Heart left ventricle (tissue), 16 donors: ENCODE measurements around the gene KRT38. TPM values are rescaled to one million over a fixed set of nuclear protein-coding genes. Genes with fewer than 3 reads are reported as not detected.
A peak's percentile ranks its signal among the peaks of the same experiment; 100 is the strongest.

ENCODE experiments used
- ATAC-seq, 4 donors: fragments of 200-7000 bp; cut with Tn5 transposase; one replicate each; pipeline ENCODE4 v1.9.1; 2020 to 2022; ENCODE audit warnings: moderate library complexity in 4 of 4, mild to moderate bottlenecking in 3 of 4, moderate number of reproducible peaks in 1 of 4
- DNase-seq, 5 donors: peaks; one replicate each; pipeline ENCODE4 v3.0.0-alpha.2; 2020
- H3K27ac ChIP-seq, 12 donors: fragments of 200-600 bp; sonication (generic) in 4 of 12; one replicate each; pipeline versions ENCODE4 v1.5.0 to v1.8.0; 2016 to 2022; ENCODE audit warnings: mild to moderate bottlenecking in 2 of 12
- H3K27me3 ChIP-seq, 9 donors: fragments of 200-600 bp; sonication (generic) in 2 of 9; one replicate each; pipeline versions ENCODE4 v1.5.1 to v1.8.0; 2016 to 2022; ENCODE audit warnings: mild to moderate bottlenecking in 3 of 9
- H3K36me3 ChIP-seq, 9 donors: fragments of 200-600 bp; sonication (generic) in 2 of 9; one replicate each; pipeline versions ENCODE4 v1.5.0 to v1.8.0; 2018 to 2022; ENCODE audit warnings: mild to moderate bottlenecking in 2 of 9
- H3K4me1 ChIP-seq, 12 donors: fragments of 200-600 bp; sonication (generic) in 4 of 12; one replicate each; pipeline versions ENCODE4 v1.5.0 to v1.8.0; 2016 to 2022; ENCODE audit warnings: mild to moderate bottlenecking in 3 of 12
- H3K4me3 ChIP-seq, 12 donors: fragments of 200-600 bp; sonication (generic) in 4 of 12; one replicate each; pipeline versions ENCODE4 v1.5.0 to v1.8.0; 2017 to 2022; ENCODE audit warnings: mild to moderate bottlenecking in 9 of 12, moderate library complexity in 4 of 12
- H3K9me3 ChIP-seq, 12 donors: fragments of 200-600 bp; sonication (generic) in 4 of 12; one replicate each; pipeline versions ENCODE4 v1.5.0 to v1.8.0; 2016 to 2022; ENCODE audit warnings: mild to moderate bottlenecking in 1 of 12
- CTCF ChIP-seq, 12 donors: fragments of 200-600 bp; sonication (generic) in 4 of 12; IDR thresholded peaks; one replicate each; pipeline versions ENCODE4 v1.5.0 to v1.8.0; 2018 to 2022; ENCODE audit warnings: antibody characterized with exemption in 12 of 12, mild to moderate bottlenecking in 5 of 12
- POLR2A ChIP-seq, 2 donors: fragments of 450-650 bp; IDR thresholded peaks; one replicate each; pipeline ENCODE4 v1.6.1; 2017; ENCODE audit warnings: antibody characterized with exemption in 2 of 2, mild to moderate bottlenecking in 2 of 2, moderate library complexity in 2 of 2
- WGBS, 4 donors: extraction: QIAGEN DNeasy Blood & Tissue Kit in 2 of 4; methylation state at CpG; one replicate each; pipeline versions ENCODE4 v1.1.5 to v1.1.7; 2013 to 2018; 5-methylcytosine and 5-hydroxymethylcytosine counted together
- intact Hi-C, 10 donors: fragments of 100-400 bp; cut with DNase I; formaldehyde crosslinking; loops; one replicate each; pipeline versions ENCODE4 v1.11.1 to v1.14.2; 2022
- polyA plus RNA-seq, 2 donors: library from polyadenylated mRNA; stranded (reverse); fragments of 200-250 nt; gene quantifications; one replicate each; pipeline ENCODE4 v1.2.3, GENCODE V29; 2013
- total RNA-seq, 9 donors: library from RNA; depleted of rRNA in 2 of 9; stranded (reverse); fragments of >200 nt in 2 of 9; fragmentation: NEBNext Ultra II Directional in 3 of 9; extraction: Animal tissue kit (Norgen Biotek cat#: 25700) in 3 of 9; gene quantifications; one replicate each; pipeline versions ENCODE4 v1.1.0 to v1.2.4, GENCODE V29; 2016 to 2023
- donor health status: ischemic (EF 13 %, LVEDD 7.1; RV severe dilation, severe dysfunction).
- donor health status: healthy with polysubstance abuse.
- donor health status: DM: no; HTN: yes; CAD: no.
- donor health status: DM: no; HTN: no; CAD: no.
- donor health status: ischemic (EF 25% LVEDD 6.9; RV normal size, moderate dysfunction).
- donor health status: ischemic (EF 25% LVEDD 5.7; RV mildly dilated, moderate dysfunction).
- donor health status: healthy.
- donor health status: DM: yes; HTN: yes; CAD: no.
- donor health status: ischemic (EF 35%, LVEDD 5.7; RV mildly dilated, moderate dysfunction).
- donor health status: nonischemic (EF 11% LVEDD 7.7; RV severe dilation, severe dysfunction).
- donor health status: DM: yes; HTN: yes; CAD: no.
- donor health status: PGD.
- donor health status: ischemic (EF 29% LVEDD 5.4; RV normal size, mild dysfunction).
- donor health status: nonischemic (EF 23%, LVEDD 6.1; RV moderate dilation, normal function).

Gene KRT38
- total and polyA plus RNA-seq, 11 donors = not detected

GRCh38 chr17:41394254-41394996 is 46.4 kb downstream of the KRT38 start:
- Histone ChIP-seq H3K4me1 (peaks cover 0 to 18% (median 4%) of the 10 kb centered on the region in 12 donors), H3K27me3 (peaks cover 0 to 8% (median 0%) of the 10 kb centered on the region in 9 donors), H3K27ac (no peak overlapping the region), H3K36me3 (no peaks in the 10 kb centered on the region), H3K9me3 (no peaks in the 10 kb centered on the region), H3K4me3 (no peak overlapping the region)
- ATAC-seq = no peak
- WGBS, 4 donors = 82 to 91% (median 85%) methylated on average over 6 to 10 of the region's 10 CpGs
- no peak for TF ChIP-seq CTCF (IDR thresholded peaks at IDR 0.05)
- no peak for TF ChIP-seq POLR2A (IDR thresholded peaks at IDR 0.05)
- DNase-seq = no peak
- intact Hi-C loops = no loop called here

- intact Hi-C loops = no loop called here
- Histone ChIP-seq H3K27me3 (peaks cover 0 to 8% (median 0%) of the 10 kb centered on the region in 9 donors), H3K9me3 (no peaks in the 10 kb centered on the region), H3K4me1 (peaks cover 0 to 18% (median 4%) of the 10 kb centered on the region in 12 donors), H3K36me3 (no peaks in the 10 kb centered on the region), H3K4me3 (no peak overlapping the region), H3K27ac (peak overlapping the region in 1 of 12 donors; percentile 24)
- 74 to 84% (median 81%) methylated on average over 10 of the region's 10 CpGs for WGBS, 4 donors
- no peak for TF ChIP-seq POLR2A (IDR thresholded peaks at IDR 0.05)
- TF ChIP-seq CTCF (IDR thresholded peaks at IDR 0.05) = no peak
- no peak for ATAC-seq
- no peak for DNase-seq
Observed at GRCh38 chr17:41393826-41394225, 47.0 kb downstream of the KRT38 start.

- peak in 3 of 5 donors; percentile 18 to 50 (median 31) for DNase-seq
- no peak overlapping the region for H3K4me3 ChIP-seq
- no peak for TF ChIP-seq CTCF (IDR thresholded peaks at IDR 0.05)
- TF ChIP-seq POLR2A (IDR thresholded peaks at IDR 0.05) = no peak
- H3K4me1 ChIP-seq = peaks cover 0 to 18% (median 4%) of the 10 kb centered on the region in 12 donors
- H3K27me3 ChIP-seq = peaks cover 0 to 8% (median 0%) of the 10 kb centered on the region in 9 donors
- WGBS, 4 donors = 13 to 30% (median 20%) methylated on average over 5 of the region's 5 CpGs
- peak; percentile 58 to 97 (median 89) for ATAC-seq
- H3K27ac ChIP-seq = peak overlapping the region in 3 of 12 donors; percentile 13 to 24 (median 24)
- intact Hi-C loops = no loop called here
- H3K36me3 ChIP-seq = no peaks in the 10 kb centered on the region
- no peaks in the 10 kb centered on the region for H3K9me3 ChIP-seq
Observed at GRCh38 chr17:41393294-41393693, 47.5 kb downstream of the KRT38 start.

GRCh38 chr17:41392278-41392677 is 48.5 kb downstream of the KRT38 start:
- no peak overlapping the region for H3K4me3 ChIP-seq
- H3K27me3 ChIP-seq = peaks cover 0 to 12% (median 0%) of the 10 kb centered on the region in 9 donors
- H3K9me3 ChIP-seq = peaks cover 0 to 4% (median 0%) of the 10 kb centered on the region in 12 donors
- no peaks in the 10 kb centered on the region for H3K36me3 ChIP-seq
- peaks cover 0 to 18% (median 4%) of the 10 kb centered on the region in 12 donors for H3K4me1 ChIP-seq
- intact Hi-C loops = no loop called here
- no peak for DNase-seq
- TF ChIP-seq POLR2A (IDR thresholded peaks at IDR 0.05) = no peak
- no peak for TF ChIP-seq CTCF (IDR thresholded peaks at IDR 0.05)
- WGBS, 4 donors = 89 to 99% (median 98%) methylated on average over 1 of the region's 1 CpG
- ATAC-seq = no peak
- H3K27ac ChIP-seq = no peak overlapping the region
